Loucy (cell line): ENCODE results near the gene PLEKHG4B.

Source experiments
- H2AFZ ChIP-seq: fragments of 200-600 bp; sonication (generic); 2 replicates; pipeline ENCODE4 v1.6.0; 2016; ENCODE audit warnings: antibody characterized with exemption, mild to moderate bottlenecking, low read length, moderate library complexity
- H3F3A ChIP-seq: fragments of 200-600 bp; 2 replicates; pipeline ENCODE4 v1.6.0; 2016; ENCODE audit warnings: antibody characterized with exemption, low read depth, mild to moderate bottlenecking
- H3K27me3 ChIP-seq: fragments of 200-600 bp; sonication (generic); 2 replicates; pipeline ENCODE4 v1.6.1; 2014; ENCODE audit warnings: low read length, mild to moderate bottlenecking; ENCODE audit not compliant: insufficient read depth, poor library complexity, severe bottlenecking
- H3K36me3 ChIP-seq: fragments of 200-600 bp; sonication (generic); 2 replicates; pipeline ENCODE4 v1.6.1; 2016; ENCODE audit warnings: low read length; ENCODE audit not compliant: insufficient read depth
- H3K4me1 ChIP-seq: fragments of 200-600 bp; sonication (generic); 2 replicates; pipeline ENCODE4 v1.5.1; 2014; ENCODE audit warnings: low read length, mild to moderate bottlenecking; ENCODE audit not compliant: insufficient read depth, poor library complexity, severe bottlenecking
- H3K4me2 ChIP-seq: fragments of 200-600 bp; sonication (generic); 2 replicates; pipeline ENCODE4 v1.6.0; 2014; ENCODE audit warnings: antibody characterized with exemption, low read length, low read depth, mild to moderate bottlenecking; ENCODE audit not compliant: poor library complexity, severe bottlenecking
- H3K4me3 ChIP-seq: fragments of 200-600 bp; sonication (generic); 2 replicates; pipeline ENCODE4 v1.5.1; 2014; ENCODE audit warnings: low read length, mild to moderate bottlenecking, mixed read lengths; ENCODE audit not compliant: poor library complexity, severe bottlenecking
- H3K79me2 ChIP-seq: fragments of 200-600 bp; sonication (generic); 2 replicates; pipeline ENCODE4 v1.6.1; 2014; ENCODE audit warnings: low read length; ENCODE audit not compliant: insufficient read depth
- H3K9ac ChIP-seq: fragments of 200-600 bp; sonication (generic); 2 replicates; pipeline ENCODE4 v1.6.0; 2014; ENCODE audit warnings: mild to moderate bottlenecking, low read depth, low read length, moderate library complexity; ENCODE audit not compliant: poor library complexity, severe bottlenecking
- H3K9me2 ChIP-seq: fragments of 200-600 bp; sonication (generic); replicated peaks from 2 replicates; pipeline ENCODE4 v1.6.1; 2016; ENCODE audit warnings: low read depth, low read length, mixed read lengths
- H3K9me3 ChIP-seq: fragments of 200-600 bp; sonication (generic); 2 replicates; pipeline ENCODE4 v1.6.1; 2014; ENCODE audit warnings: mild to moderate bottlenecking, antibody characterized with exemption, low read length, low read depth; ENCODE audit not compliant: insufficient read depth
- H4K20me1 ChIP-seq: fragments of 200-600 bp; sonication (generic); 2 replicates; pipeline ENCODE4 v1.6.0; 2014; ENCODE audit warnings: antibody characterized with exemption, low read length, mild to moderate bottlenecking; ENCODE audit not compliant: insufficient read depth, poor library complexity, severe bottlenecking
- EZH2phosphoT487 ChIP-seq: fragments of 200-600 bp; IDR thresholded peaks from 2 replicates; pipeline ENCODE4 v1.6.1; 2018; ENCODE audit warnings: antibody characterized with exemption, mild to moderate bottlenecking, moderate library complexity, borderline replicate concordance
- TF ChIP-seq, protein P1 (sequence below): fragments of 200-600 bp; sonication (generic); conservative IDR thresholded peaks from 2 replicates; pipeline ENCODE4 v1.5.1; 2014; ENCODE audit warnings: mild to moderate bottlenecking, antibody characterized with exemption, low read length

The PLEKHG4B gene

GRCh38 chr5:197892-198489, 106.0 kb downstream of the PLEKHG4B start:
- no peak overlapping the region for H3K4me3 ChIP-seq
- no peaks in the 10 kb centered on the region for H3K9me2 ChIP-seq
- H3K36me3 ChIP-seq: peaks cover 4% of the 10 kb centered on the region; the same call in 1 of the 2 replicates
- TF ChIP-seq, protein P1, sequence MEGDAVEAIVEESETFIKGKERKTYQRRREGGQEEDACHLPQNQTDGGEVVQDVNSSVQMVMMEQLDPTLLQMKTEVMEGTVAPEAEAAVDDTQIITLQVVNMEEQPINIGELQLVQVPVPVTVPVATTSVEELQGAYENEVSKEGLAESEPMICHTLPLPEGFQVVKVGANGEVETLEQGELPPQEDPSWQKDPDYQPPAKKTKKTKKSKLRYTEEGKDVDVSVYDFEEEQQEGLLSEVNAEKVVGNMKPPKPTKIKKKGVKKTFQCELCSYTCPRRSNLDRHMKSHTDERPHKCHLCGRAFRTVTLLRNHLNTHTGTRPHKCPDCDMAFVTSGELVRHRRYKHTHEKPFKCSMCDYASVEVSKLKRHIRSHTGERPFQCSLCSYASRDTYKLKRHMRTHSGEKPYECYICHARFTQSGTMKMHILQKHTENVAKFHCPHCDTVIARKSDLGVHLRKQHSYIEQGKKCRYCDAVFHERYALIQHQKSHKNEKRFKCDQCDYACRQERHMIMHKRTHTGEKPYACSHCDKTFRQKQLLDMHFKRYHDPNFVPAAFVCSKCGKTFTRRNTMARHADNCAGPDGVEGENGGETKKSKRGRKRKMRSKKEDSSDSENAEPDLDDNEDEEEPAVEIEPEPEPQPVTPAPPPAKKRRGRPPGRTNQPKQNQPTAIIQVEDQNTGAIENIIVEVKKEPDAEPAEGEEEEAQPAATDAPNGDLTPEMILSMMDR: no peak; the same call in 1 of the 2 replicates
- no peak for TF ChIP-seq EZH2phosphoT487
- H3F3A ChIP-seq: no peaks in the 10 kb centered on the region
- H3K79me2 ChIP-seq: no peaks in the 10 kb centered on the region
- no peak overlapping the region for H3K9ac ChIP-seq
- no peak overlapping the region for H2AFZ ChIP-seq
- H3K9me3 ChIP-seq: no peaks in the 10 kb centered on the region
- H4K20me1 ChIP-seq: no peaks in the 10 kb centered on the region
- no peak overlapping the region for H3K4me2 ChIP-seq
- H3K27me3 ChIP-seq: no peaks in the 10 kb centered on the region
- peaks cover 24% of the 10 kb centered on the region for H3K4me1 ChIP-seq

- Histone ChIP-seq H3K9me2 (no peaks in the 10 kb centered on the region), H4K20me1 (no peaks in the 10 kb centered on the region), H3K4me1 (peaks cover 24% of the 10 kb centered on the region), H3K4me2 (no peak overlapping the region), H3F3A (no peaks in the 10 kb centered on the region), H2AFZ (no peak overlapping the region), H3K79me2 (no peaks in the 10 kb centered on the region), H3K4me3 (no peak overlapping the region), H3K36me3 (peaks cover 9% of the 10 kb centered on the region; the same call in 1 of the 2 replicates), H3K9me3 (no peaks in the 10 kb centered on the region), H3K9ac (no peak overlapping the region), H3K27me3 (no peaks in the 10 kb centered on the region)
- no peak for TF ChIP-seq EZH2phosphoT487
- TF ChIP-seq, protein P1: no peak
Measured at GRCh38 chr5:198516-199196, 106.7 kb downstream of the PLEKHG4B start.

DNA sequence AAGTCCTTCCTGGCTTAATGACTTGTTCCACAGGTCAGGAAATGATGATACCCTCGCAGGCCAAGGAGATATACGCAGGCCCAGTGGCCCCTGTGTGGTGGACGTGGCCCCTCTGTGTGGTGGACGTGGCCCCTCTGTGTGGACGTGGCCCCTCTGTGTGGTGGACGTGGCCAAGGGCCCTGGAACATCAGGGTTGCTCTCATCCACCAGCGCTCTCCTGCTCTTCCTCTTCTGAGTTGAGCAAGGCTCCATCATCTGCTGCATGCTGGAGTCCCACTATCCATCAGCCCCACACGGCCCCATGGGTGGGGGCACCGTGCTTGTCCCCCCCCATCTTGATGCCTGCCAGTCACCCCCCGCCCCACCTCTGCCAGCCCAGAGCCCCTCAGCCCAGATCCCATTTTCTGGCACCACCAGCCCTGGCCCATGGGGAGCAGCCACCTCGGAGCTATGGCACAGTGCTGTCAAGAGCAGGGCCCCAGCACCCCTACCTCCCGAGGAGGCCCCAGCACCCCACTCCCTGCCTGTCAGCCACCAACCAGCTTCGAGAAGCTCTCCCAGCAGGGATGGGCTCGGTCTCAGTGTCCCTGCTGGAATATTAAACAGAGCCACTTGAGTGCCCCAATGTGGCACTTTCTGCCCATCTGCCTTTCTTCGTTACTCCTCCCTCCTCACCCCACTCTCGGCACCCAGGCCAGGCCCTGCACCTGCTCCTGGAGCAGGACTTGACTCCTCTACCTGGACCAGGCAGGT, 107.4 kb downstream of the PLEKHG4B start:
- H3K79me2 ChIP-seq: no peaks in the 10 kb centered on the region
- H2AFZ ChIP-seq: no peak overlapping the region
- H3K9ac ChIP-seq: no peak overlapping the region
- H3K9me2 ChIP-seq: no peaks in the 10 kb centered on the region
- H3K4me2 ChIP-seq: no peak overlapping the region
- H3K4me3 ChIP-seq: no peak overlapping the region
- no peaks in the 10 kb centered on the region for H3K27me3 ChIP-seq
- H3F3A ChIP-seq: no peaks in the 10 kb centered on the region
- H3K4me1 ChIP-seq: peaks cover 24% of the 10 kb centered on the region
- no peaks in the 10 kb centered on the region for H3K9me3 ChIP-seq
- H4K20me1 ChIP-seq: no peaks in the 10 kb centered on the region
- H3K36me3 ChIP-seq: peaks cover 16% of the 10 kb centered on the region; the same call in 1 of the 2 replicates
- TF ChIP-seq, protein P1: no peak
- no peak for TF ChIP-seq EZH2phosphoT487
